H1 (cell line): ENCODE data around the gene KIF26B. TPM values are rescaled to one million over a fixed set of nuclear protein-coding genes. Genes with fewer than 3 reads are reported as not detected.

Experiments used
- CTCF ChIA-PET: fragments of 300-600 bp; sonication (Branson Sonifier 250); formaldehyde crosslinking; loops from one replicate; lab custom pipeline; 2021; ENCODE audit not compliant: partially characterized antibody; lab: Charles Lee
- POLR2A ChIA-PET: fragments of 300-600 bp; sonication (Branson Sonifier 250); formaldehyde crosslinking; loops from one replicate; lab custom pipeline; 2021; ENCODE audit warnings: inconsistent platforms; ENCODE audit not compliant: partially characterized antibody; lab: Charles Lee
- DNase-seq, 2 experiments: peaks; one replicate each; pipeline versions ENCODE4 v3.0.0 to v3.0.0-alpha.2; 2010 to 2022; ENCODE audit warnings: low spot score in 2 of 2, low read depth in 1 of 2, mixed read lengths in 1 of 2
- FAIRE-seq: peaks from 2 replicates; lab custom pipeline; 2011; peaks lifted over from hg19 to GRCh38; lab: Jason Lieb, UNC
- H2AFZ ChIP-seq: 2 replicates; pipeline ENCODE4 v1.8.1; 2012; ENCODE audit warnings: low read length, inconsistent platforms
- H2AK5ac ChIP-seq: 2 replicates; pipeline ENCODE4 v1.6.1; 2013; ENCODE audit warnings: low read depth, low read length
- H2BK120ac ChIP-seq: replicated peaks from 2 replicates; pipeline ENCODE3; 2013; ENCODE audit warnings: low read depth, low read length, inconsistent platforms
- H2BK12ac ChIP-seq: 2 replicates; pipeline ENCODE4 v1.6.1; 2013; ENCODE audit warnings: low read depth, low read length
- H2BK15ac ChIP-seq: 2 replicates; pipeline ENCODE4 v1.6.1; 2013; ENCODE audit warnings: low read length
- H2BK20ac ChIP-seq: 2 replicates; pipeline ENCODE4 v1.6.1; 2013; ENCODE audit warnings: low read length
- H2BK5ac ChIP-seq: 2 replicates; pipeline ENCODE4 v1.6.1; 2013; ENCODE audit warnings: low read depth, low read length
- H3K14ac ChIP-seq: 2 replicates; pipeline ENCODE4 v1.6.1; 2013; ENCODE audit warnings: inconsistent platforms; ENCODE audit not compliant: insufficient read length
- H3K18ac ChIP-seq: 2 replicates; pipeline ENCODE4 v1.6.1; 2013; ENCODE audit warnings: low read length; ENCODE audit errors: extremely low read depth
- H3K23ac ChIP-seq: 2 replicates; pipeline ENCODE4 v1.6.1; 2013; ENCODE audit warnings: inconsistent platforms; ENCODE audit not compliant: insufficient read length
- H3K23me2 ChIP-seq: 2 replicates; pipeline ENCODE4 v1.6.1; 2013; ENCODE audit warnings: low read depth, low read length
- H3K27ac ChIP-seq: 2 replicates; pipeline ENCODE4 v1.6.1; 2011; ENCODE audit warnings: low read depth, low read length, inconsistent platforms
- H3K27me3 ChIP-seq, 4 experiments: replicated peaks in 1 of 4; 1 replicate in 1 of 4; 2 replicates in 3 of 4; pipeline versions ENCODE4 v1.6.1 to v1.8.1; 2011 to 2013; ENCODE audit warnings: low read length in 3 of 4, mild to moderate bottlenecking in 3 of 4, inconsistent platforms in 2 of 4, mixed read lengths in 2 of 4, moderate library complexity in 1 of 4; ENCODE audit not compliant: control insufficient read depth in 3 of 4, insufficient read depth in 3 of 4; ENCODE audit errors: extremely low read depth in 1 of 4
- H3K36me3 ChIP-seq, 4 experiments: 2 replicates each; pipeline versions ENCODE4 v1.6.1 to v1.8.1; 2011 to 2013; ENCODE audit warnings: mild to moderate bottlenecking in 4 of 4, low read length in 3 of 4, moderate library complexity in 2 of 4, control low read depth in 1 of 4, inconsistent platforms in 1 of 4; ENCODE audit not compliant: insufficient read depth in 4 of 4, control insufficient read depth in 2 of 4
- H3K4ac ChIP-seq: replicated peaks from 2 replicates; pipeline ENCODE3; 2013; ENCODE audit warnings: low read length, low read depth, mixed read lengths, inconsistent platforms; ENCODE audit not compliant: insufficient read length
- H3K4me1 ChIP-seq, 4 experiments: replicated peaks in 1 of 4; 1 replicate in 1 of 4; 2 replicates in 3 of 4; pipeline versions ENCODE4 v1.6.1 to v1.8.1; 2011 to 2013; ENCODE audit warnings: low read length in 3 of 4, inconsistent platforms in 2 of 4, mixed read lengths in 1 of 4; ENCODE audit not compliant: insufficient read depth in 4 of 4, control insufficient read depth in 3 of 4
- H3K4me2 ChIP-seq, 2 experiments: 2 replicates each; pipeline versions ENCODE4 v1.6.1 to v1.8.1; 2011 to 2013; ENCODE audit warnings: low read depth in 2 of 2, low read length in 2 of 2, control low read depth in 1 of 2, inconsistent platforms in 1 of 2, mild to moderate bottlenecking in 1 of 2; ENCODE audit not compliant: insufficient read depth in 1 of 2
- H3K4me3 ChIP-seq, 4 experiments: fragments of 200-600, 300-600 bp in 1 of 4; sonication (generic), shearing (Covaris generic), sonication (Bioruptor Twin) in 1 of 4; 2 replicates each; pipeline versions ENCODE4 v1.5.1 to v1.8.1; 2011 to 2016; ENCODE audit warnings: low read length in 4 of 4, low read depth in 3 of 4, control low read depth in 2 of 4, inconsistent platforms in 2 of 4, mild to moderate bottlenecking in 2 of 4, mixed read lengths in 1 of 4, moderate library complexity in 1 of 4; ENCODE audit not compliant: insufficient read depth in 2 of 4; ENCODE audit errors: extremely low read depth in 1 of 4
- H3K56ac ChIP-seq: replicated peaks from 2 replicates; pipeline ENCODE3; 2013; ENCODE audit warnings: low read depth, mild to moderate bottlenecking, mixed read lengths, low read length, inconsistent platforms; ENCODE audit not compliant: insufficient read length
- H3K79me1 ChIP-seq: 2 replicates; pipeline ENCODE4 v1.6.1; 2013; ENCODE audit warnings: low read depth, low read length, control low read depth
- H3K79me2 ChIP-seq, 2 experiments: 2 replicates each; pipeline versions ENCODE4 v1.6.1 to v1.8.1; 2012 to 2013; ENCODE audit warnings: low read length in 2 of 2, mild to moderate bottlenecking in 2 of 2, inconsistent platforms in 1 of 2; ENCODE audit not compliant: insufficient read depth in 2 of 2, control insufficient read depth in 1 of 2
- H3K9ac ChIP-seq, 4 experiments: replicated peaks in 1 of 4; 1 replicate in 1 of 4; 2 replicates in 3 of 4; pipeline versions ENCODE4 v1.6.1 to v1.8.1; 2011 to 2013; ENCODE audit warnings: low read depth in 3 of 4, low read length in 3 of 4, control low read depth in 2 of 4, mild to moderate bottlenecking in 2 of 4, moderate library complexity in 2 of 4, inconsistent platforms in 1 of 4; ENCODE audit errors: extremely low read depth in 1 of 4
- H3K9me3 ChIP-seq, 2 experiments: 2 replicates each; pipeline versions ENCODE4 v1.6.1 to v1.8.1; 2012 to 2013; ENCODE audit warnings: mild to moderate bottlenecking in 2 of 2, moderate library complexity in 2 of 2, control low read depth in 1 of 2, inconsistent platforms in 1 of 2, low read depth in 1 of 2, low read length in 1 of 2, mixed read lengths in 1 of 2; ENCODE audit not compliant: insufficient read depth in 2 of 2
- H4K20me1 ChIP-seq, 2 experiments: replicated peaks in 1 of 2; 2 replicates each; pipeline versions ENCODE3 to v1.8.1; 2011 to 2013; ENCODE audit warnings: inconsistent platforms in 2 of 2, low read length in 2 of 2, mild to moderate bottlenecking in 1 of 2; ENCODE audit not compliant: insufficient read depth in 2 of 2, control insufficient read depth in 1 of 2
- H4K5ac ChIP-seq: 2 replicates; pipeline ENCODE4 v1.6.1; 2013; ENCODE audit warnings: low read length, low read depth, mixed read lengths, inconsistent platforms; ENCODE audit not compliant: insufficient read length
- H4K8ac ChIP-seq: 2 replicates; pipeline ENCODE4 v1.8.0; 2013; ENCODE audit warnings: mild to moderate bottlenecking, moderate library complexity, low read length, inconsistent platforms; ENCODE audit not compliant: insufficient read depth; ENCODE audit errors: extremely low read depth
- H4K91ac ChIP-seq: replicated peaks from 2 replicates; pipeline ENCODE3; 2013; ENCODE audit warnings: low read length, mixed read lengths, inconsistent platforms; ENCODE audit not compliant: insufficient read length
- CEBPB ChIP-seq: IDR thresholded peaks from 2 replicates; pipeline ENCODE4 v1.6.1; 2012; ENCODE audit warnings: low read depth, low read length
- CHD1 ChIP-seq: IDR thresholded peaks from 2 replicates; pipeline ENCODE4 v1.6.1; 2012; ENCODE audit warnings: low read depth, low read length, improper control_type of control experiment
- CHD2 ChIP-seq: IDR thresholded peaks from 2 replicates; pipeline ENCODE4 v1.6.1; 2012; ENCODE audit warnings: low read length, improper control_type of control experiment
- EZH2 ChIP-seq: fragments of 200-600 bp; sonication (generic); IDR thresholded peaks from 2 replicates; pipeline ENCODE4 v1.7.1; 2012; ENCODE audit warnings: low read depth, mild to moderate bottlenecking, moderate library complexity, low read length, inconsistent platforms; ENCODE audit not compliant: severe bottlenecking
- FOSL1 ChIP-seq: IDR thresholded peaks from 2 replicates; pipeline ENCODE4 v1.6.1; 2011; ENCODE audit warnings: mild to moderate bottlenecking, low read depth, low read length, moderate library complexity; ENCODE audit not compliant: insufficient read depth
- JUN ChIP-seq: IDR thresholded peaks from 2 replicates; pipeline ENCODE4 v1.6.1; 2011; ENCODE audit warnings: low read depth, mild to moderate bottlenecking, improper control_type of control experiment, low read length
- KDM4A ChIP-seq: IDR thresholded peaks from one replicate; pipeline ENCODE4 v1.7.1; 2012; ENCODE audit warnings: low read depth, mild to moderate bottlenecking, moderate library complexity, low read length, inconsistent platforms; ENCODE audit not compliant: severe bottlenecking
- MAFK ChIP-seq: IDR thresholded peaks from 2 replicates; pipeline ENCODE4 v1.6.1; 2012; ENCODE audit warnings: low read depth, mild to moderate bottlenecking, improper control_type of control experiment, low read length
- SRF ChIP-seq: IDR thresholded peaks from 2 replicates; pipeline ENCODE4 v1.6.1; 2011; ENCODE audit warnings: mild to moderate bottlenecking, low read depth, low read length, moderate library complexity
- SUZ12 ChIP-seq: fragments of 200-600 bp; sonication (generic); IDR thresholded peaks from 2 replicates; pipeline ENCODE4 v1.6.1; 2012; ENCODE audit warnings: mild to moderate bottlenecking, inconsistent platforms, low read length, moderate library complexity, mixed read lengths
- YY1 ChIP-seq: IDR thresholded peaks from 2 replicates; pipeline ENCODE4 v1.6.1; 2011; ENCODE audit warnings: low read depth, mild to moderate bottlenecking, low read length
- WGBS, 2 experiments: shearing (Covaris generic) in 1 of 2; methylation state at CpG; one replicate each; pipeline versions ENCODE4 v1.1.6 to v1.1.7; 2013 to 2015; ENCODE audit warnings: low lambda C conversion rate in 2 of 2, mixed read lengths in 2 of 2, inconsistent platforms in 1 of 2, low coverage in 1 of 2, missing lambda C conversion rate in 1 of 2; ENCODE audit not compliant: insufficient replicate concordance in 2 of 2, insufficient coverage in 1 of 2, insufficient read length in 1 of 2; ENCODE audit errors: extremely low coverage in 1 of 2, missing lambda C conversion rate in 1 of 2; 5-methylcytosine and 5-hydroxymethylcytosine counted together
- polyA plus RNA-seq, 7 experiments: library from polyadenylated mRNA; depleted of rRNA in 3 of 7; stranded (reverse) in 5 of 7; unstranded in 2 of 7; fragments of >200 nt in 5 of 7; fragments of 200-250 nt in 2 of 7; gene quantifications; 1 replicate in 5 of 7; 2 replicates in 1 of 7; 4 replicates in 1 of 7; pipeline versions ENCODE4 v1.2.1 to v1.2.3, GENCODE V29; 2011 to 2013; ENCODE audit warnings: missing spikeins in 2 of 7, mixed read lengths in 2 of 7
- total RNA-seq: library from RNA; stranded (reverse); fragmentation: NEBNext Ultra II Directional; extraction: Animal tissue kit (Norgen Biotek cat#: 25700); gene quantifications from 2 replicates; pipeline ENCODE4 v1.2.1, GENCODE V29; 2021
- TF ChIP-seq, protein P1 (sequence below): IDR thresholded peaks from 2 replicates; pipeline ENCODE4 v1.6.1; 2012; ENCODE audit warnings: low read length, inconsistent platforms

The KIF26B gene
- total and polyA plus RNA-seq, 2 of the 8 experiments (the other 6 are each of a cell fraction or from before 2014, with no cell fraction given) = 0.06 to 0.28 TPM

DNA sequence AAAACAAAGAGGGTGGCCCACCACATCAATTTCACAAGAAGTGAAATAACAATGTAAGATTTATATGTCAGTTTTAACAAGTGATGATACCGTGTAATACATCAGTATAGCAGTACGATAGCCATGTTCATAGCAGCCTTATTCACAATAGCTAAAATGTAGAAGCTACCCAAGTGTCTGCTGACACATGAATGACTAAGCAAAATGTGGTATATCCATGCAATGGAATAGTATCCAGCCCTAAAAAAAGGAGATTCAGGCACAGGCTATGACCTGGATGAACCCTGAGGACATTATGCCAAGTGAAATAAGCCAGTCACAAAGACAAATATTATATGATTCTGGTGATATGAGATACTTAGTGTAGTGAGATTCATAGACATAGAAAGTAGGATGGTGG, 18.0 kb downstream of the KIF26B start:
- CTCF ChIA-PET = interaction anchor here (0.6 to 0.9 kb wide), 2 partner anchors 16 to 17 kb away, joined by 3 read pairs; no protein-coding TSS in a partner anchor
- Histone ChIP-seq H3K9me3 (no peaks in the 10 kb centered on the region), H3K4me2 (no peak overlapping the region), H3K79me1 (no peaks in the 10 kb centered on the region), H3K9ac (no peak overlapping the region), H3K18ac (no peak overlapping the region), H2AFZ (no peak overlapping the region), H3K79me2 (no peaks in the 10 kb centered on the region), H3K36me3 (no peaks in the 10 kb centered on the region), H3K56ac (no peak overlapping the region), H3K4ac (no peak overlapping the region), H2BK5ac (no peak overlapping the region), H3K4me1 (no peaks in the 10 kb centered on the region), H4K8ac (no peak overlapping the region), H3K27ac (no peak overlapping the region), H2BK20ac (no peak overlapping the region), H4K5ac (no peak overlapping the region), H3K27me3 (no peaks in the 10 kb centered on the region), H2BK120ac (no peak overlapping the region), H2AK5ac (no peak overlapping the region), H4K91ac (no peak overlapping the region), H3K23ac (no peak overlapping the region), H3K23me2 (no peaks in the 10 kb centered on the region), H4K20me1 (no peaks in the 10 kb centered on the region), H2BK15ac (no peak overlapping the region), H3K14ac (no peak overlapping the region), H2BK12ac (no peak overlapping the region), H3K4me3 (no peak overlapping the region)
- POLR2A ChIA-PET = no interaction called here
- WGBS, 2 experiments = 90% methylated on average over 2 of the region's 2 CpGs; no CpG with 5 or more reads in 1 of the 2 experiments
- no peak for FAIRE-seq
- no peak for TF ChIP-seq SRF
- no peak for TF ChIP-seq YY1
- TF ChIP-seq FOSL1 = no peak
- TF ChIP-seq CHD1 = no peak
- no peak for TF ChIP-seq MAFK
- no peak for TF ChIP-seq EZH2
- TF ChIP-seq CHD2 = no peak
- no peak for TF ChIP-seq JUN
- no peak for TF ChIP-seq SUZ12
- TF ChIP-seq CEBPB = no peak
- TF ChIP-seq KDM4A = no peak
- TF ChIP-seq, protein P1, sequence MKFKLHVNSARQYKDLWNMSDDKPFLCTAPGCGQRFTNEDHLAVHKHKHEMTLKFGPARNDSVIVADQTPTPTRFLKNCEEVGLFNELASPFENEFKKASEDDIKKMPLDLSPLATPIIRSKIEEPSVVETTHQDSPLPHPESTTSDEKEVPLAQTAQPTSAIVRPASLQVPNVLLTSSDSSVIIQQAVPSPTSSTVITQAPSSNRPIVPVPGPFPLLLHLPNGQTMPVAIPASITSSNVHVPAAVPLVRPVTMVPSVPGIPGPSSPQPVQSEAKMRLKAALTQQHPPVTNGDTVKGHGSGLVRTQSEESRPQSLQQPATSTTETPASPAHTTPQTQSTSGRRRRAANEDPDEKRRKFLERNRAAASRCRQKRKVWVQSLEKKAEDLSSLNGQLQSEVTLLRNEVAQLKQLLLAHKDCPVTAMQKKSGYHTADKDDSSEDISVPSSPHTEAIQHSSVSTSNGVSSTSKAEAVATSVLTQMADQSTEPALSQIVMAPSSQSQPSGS = no peak
- DNase-seq = no peak
